GM12878 (cell line): ENCODE data around the gene NSFL1C. TPM values are rescaled to one million over a fixed set of nuclear protein-coding genes. Genes with fewer than 3 reads are reported as not detected.

ENCODE experiments used
- CREB1 ChIP-seq: IDR thresholded peaks from 2 replicates; pipeline ENCODE4 v1.6.1; 2012; ENCODE audit warnings: low read depth, mild to moderate bottlenecking, inconsistent platforms
- EED ChIP-seq: sonication (generic); IDR thresholded peaks from 2 replicates; pipeline ENCODE4 v1.6.1; 2016; ENCODE audit warnings: antibody characterized with exemption, low read depth
- ESRRA ChIP-seq: IDR thresholded peaks from 2 replicates; pipeline ENCODE4 v1.6.1; 2012; ENCODE audit warnings: mild to moderate bottlenecking, low read length, improper control_type of control experiment
- EZH2 ChIP-seq: IDR thresholded peaks from 2 replicates; pipeline ENCODE4 v1.6.1; 2012; ENCODE audit warnings: low read depth, mild to moderate bottlenecking, control low read depth, inconsistent platforms, low read length, borderline replicate concordance; ENCODE audit not compliant: control insufficient read depth
- HDAC2 ChIP-seq: fragments of 200-600 bp; sonication (generic); IDR thresholded peaks from 2 replicates; pipeline ENCODE4 v1.6.1; 2017
- KAT2A ChIP-seq: conservative IDR thresholded peaks from 2 replicates; pipeline ENCODE4 v1.6.1; 2011; ENCODE audit warnings: low read depth, low read length; ENCODE audit not compliant: control insufficient read depth
- KDM1A ChIP-seq: fragments of 200-600 bp; sonication (generic); IDR thresholded peaks from 2 replicates; pipeline ENCODE4 v1.6.1; 2016; ENCODE audit warnings: borderline replicate concordance
- MEF2B ChIP-seq: fragments of 450-650 bp; IDR thresholded peaks from 2 replicates; pipeline ENCODE4 v1.6.1; 2018; ENCODE audit warnings: mild to moderate bottlenecking, moderate library complexity; ENCODE audit not compliant: partially characterized antibody, poor library complexity, severe bottlenecking
- PAX5 ChIP-seq: IDR thresholded peaks from 2 replicates; pipeline ENCODE4 v1.6.1; 2011; ENCODE audit warnings: low read depth, low read length, borderline replicate concordance
- POU2F2 ChIP-seq: IDR thresholded peaks from 3 replicates; pipeline ENCODE4 v1.6.1; 2011; ENCODE audit warnings: low read depth, mild to moderate bottlenecking, low read length, borderline replicate concordance
- SP1 ChIP-seq: IDR thresholded peaks from one replicate; pipeline ENCODE4 v1.6.1; 2011; ENCODE audit warnings: low read depth, low read length
- TCF7 ChIP-seq: IDR thresholded peaks from 2 replicates; pipeline ENCODE4 v1.6.1; 2014; ENCODE audit warnings: antibody characterized with exemption, borderline replicate concordance
- polyA plus RNA-seq, 11 experiments: library from polyadenylated mRNA; depleted of rRNA in 4 of 11; unstranded in 6 of 11; stranded (reverse) in 5 of 11; fragments of >200 nt; fragmentation: Nextera tagmentation in 4 of 11; fragmentation: Illumina TruSeq in 1 of 11; extraction: Ambion mirVana in 4 of 11; extraction: Trizol in 1 of 11; gene quantifications; 1 replicate in 1 of 11; 2 replicates in 10 of 11; pipeline versions ENCODE4 v1.2.1 to v1.2.3, GENCODE V29; 2011 to 2016; ENCODE audit warnings: inconsistent platforms in 2 of 11, missing spikeins in 2 of 11, low read depth in 1 of 11
- total RNA-seq, 4 experiments: library from RNA; depleted of rRNA in 3 of 4; stranded (reverse); fragments of >200 nt in 3 of 4; fragmentation: Illumina TruSeq in 1 of 4; extraction: Trizol in 1 of 4; gene quantifications; 2 replicates each; pipeline versions ENCODE4 v1.2.1 to v1.2.3, GENCODE V29; 2013 to 2021
- TF ChIP-seq, protein P1 (sequence below), 3 experiments: IDR thresholded peaks in 2 of 3; conservative IDR thresholded peaks in 1 of 3; 2 replicates each; pipeline ENCODE4 v1.5.1; 2011; ENCODE audit warnings: low read depth in 3 of 3, low read length in 3 of 3, mild to moderate bottlenecking in 3 of 3, control low read depth in 2 of 3, moderate library complexity in 2 of 3, inconsistent platforms in 1 of 3, mixed read lengths in 1 of 3; ENCODE audit not compliant: control insufficient read depth in 2 of 3, insufficient read depth in 1 of 3; ENCODE audit errors: extremely low read depth in 1 of 3
- TF ChIP-seq, protein P2 (sequence below): fragments of 150-350 bp; IDR thresholded peaks from 2 replicates; pipeline ENCODE4 v1.6.1; 2014; ENCODE audit warnings: mild to moderate bottlenecking, low read depth, low read length
- TF ChIP-seq, protein P3 (sequence below): IDR thresholded peaks from 2 replicates; pipeline ENCODE4 v1.6.1; 2011; ENCODE audit warnings: low read depth, low read length, improper control_type of control experiment, borderline replicate concordance
- TF ChIP-seq, protein P4 (sequence below): fragments of 450-650 bp; IDR thresholded peaks from 2 replicates; pipeline ENCODE4 v1.6.1; 2017; ENCODE audit warnings: borderline replicate concordance
- TF ChIP-seq, protein P5 (sequence below): fragments of 450-650 bp; IDR thresholded peaks from 2 replicates; pipeline ENCODE4 v1.6.1; 2018; ENCODE audit warnings: mild to moderate bottlenecking, low read depth, moderate library complexity; ENCODE audit not compliant: partially characterized antibody
- TF ChIP-seq, protein P6 (sequence below): fragments of 450-650 bp; IDR thresholded peaks from 2 replicates; pipeline ENCODE4 v1.6.1; 2017; ENCODE audit warnings: low read depth, mild to moderate bottlenecking, moderate library complexity

The NSFL1C gene
- total and polyA plus RNA-seq, 10 of the 15 experiments (the other 5 are each of a cell fraction or from before 2014, with no cell fraction given): 21.5 to 100 (median 38.1) TPM

DNA sequence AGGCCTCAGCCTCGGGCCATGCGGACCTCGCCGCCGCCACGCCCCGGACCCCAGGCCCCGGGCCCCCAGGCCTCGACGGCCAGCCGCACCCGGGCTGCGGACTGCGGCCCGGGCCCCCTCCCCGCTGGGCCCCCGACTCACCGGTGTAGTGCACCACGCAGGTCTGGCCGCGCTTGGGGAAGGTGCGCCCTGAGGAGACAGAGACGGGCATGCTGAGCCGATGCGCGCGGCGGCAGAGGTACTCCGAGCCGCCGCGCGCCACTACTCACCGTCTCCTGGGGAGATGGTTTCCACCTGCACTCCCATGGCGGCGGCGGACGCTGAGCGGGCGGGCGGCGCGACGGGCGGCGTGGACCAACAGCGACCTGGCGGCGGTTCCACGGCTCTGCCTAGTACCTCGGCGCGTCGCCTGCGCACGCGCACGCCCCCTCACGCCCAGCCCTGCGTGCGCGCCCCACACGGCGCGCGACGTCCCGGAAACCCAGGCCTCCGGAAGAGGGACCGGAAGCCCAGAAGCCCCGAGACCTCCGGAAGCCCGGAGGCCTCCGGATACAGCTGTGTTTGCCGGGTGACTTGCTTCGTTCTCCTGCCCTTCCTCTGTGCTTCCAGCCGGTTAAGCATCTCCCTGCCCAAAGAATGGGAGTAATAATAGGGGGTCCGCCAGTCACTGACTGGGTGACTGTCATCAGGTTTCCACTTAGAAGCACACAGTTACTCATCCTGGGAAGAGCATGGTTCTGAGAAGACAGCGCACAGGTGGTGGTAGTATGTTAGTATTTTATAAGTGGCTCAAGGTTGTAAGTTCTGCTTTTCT is 73.7 kb downstream of the NSFL1C start, which contains the start of gene FKBP1A (continued):
- TF ChIP-seq, protein P1, sequence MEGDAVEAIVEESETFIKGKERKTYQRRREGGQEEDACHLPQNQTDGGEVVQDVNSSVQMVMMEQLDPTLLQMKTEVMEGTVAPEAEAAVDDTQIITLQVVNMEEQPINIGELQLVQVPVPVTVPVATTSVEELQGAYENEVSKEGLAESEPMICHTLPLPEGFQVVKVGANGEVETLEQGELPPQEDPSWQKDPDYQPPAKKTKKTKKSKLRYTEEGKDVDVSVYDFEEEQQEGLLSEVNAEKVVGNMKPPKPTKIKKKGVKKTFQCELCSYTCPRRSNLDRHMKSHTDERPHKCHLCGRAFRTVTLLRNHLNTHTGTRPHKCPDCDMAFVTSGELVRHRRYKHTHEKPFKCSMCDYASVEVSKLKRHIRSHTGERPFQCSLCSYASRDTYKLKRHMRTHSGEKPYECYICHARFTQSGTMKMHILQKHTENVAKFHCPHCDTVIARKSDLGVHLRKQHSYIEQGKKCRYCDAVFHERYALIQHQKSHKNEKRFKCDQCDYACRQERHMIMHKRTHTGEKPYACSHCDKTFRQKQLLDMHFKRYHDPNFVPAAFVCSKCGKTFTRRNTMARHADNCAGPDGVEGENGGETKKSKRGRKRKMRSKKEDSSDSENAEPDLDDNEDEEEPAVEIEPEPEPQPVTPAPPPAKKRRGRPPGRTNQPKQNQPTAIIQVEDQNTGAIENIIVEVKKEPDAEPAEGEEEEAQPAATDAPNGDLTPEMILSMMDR (IDR thresholded peaks at IDR 0.05 in 2 of 3, conservative IDR thresholded peaks at IDR 0.05 in 1 of 3; ENCODE audit: control insufficient read depth in 2 of 3, extremely low read depth in 1 of 3, insufficient read depth in 1 of 3, low read depth in 3 of 3, low read length in 3 of 3): peak in 2 of 3 experiments; percentile 7 to 8; a peak in 1 of 6 replicates
- TF ChIP-seq CREB1 (peak; percentile 56), EED (no peak), HDAC2 (peak; percentile 81; the same call in 1 of the 2 replicates), TCF7 (no peak), EZH2 (no peak), SP1 (no peak), ESRRA (0 out of 2 replicates have a peak, but pooled peaks have one; percentile 73), MEF2B (no peak), PAX5 (no peak), KDM1A (no peak), POU2F2 (no peak), KAT2A (no peak)
- TF ChIP-seq, protein P2, sequence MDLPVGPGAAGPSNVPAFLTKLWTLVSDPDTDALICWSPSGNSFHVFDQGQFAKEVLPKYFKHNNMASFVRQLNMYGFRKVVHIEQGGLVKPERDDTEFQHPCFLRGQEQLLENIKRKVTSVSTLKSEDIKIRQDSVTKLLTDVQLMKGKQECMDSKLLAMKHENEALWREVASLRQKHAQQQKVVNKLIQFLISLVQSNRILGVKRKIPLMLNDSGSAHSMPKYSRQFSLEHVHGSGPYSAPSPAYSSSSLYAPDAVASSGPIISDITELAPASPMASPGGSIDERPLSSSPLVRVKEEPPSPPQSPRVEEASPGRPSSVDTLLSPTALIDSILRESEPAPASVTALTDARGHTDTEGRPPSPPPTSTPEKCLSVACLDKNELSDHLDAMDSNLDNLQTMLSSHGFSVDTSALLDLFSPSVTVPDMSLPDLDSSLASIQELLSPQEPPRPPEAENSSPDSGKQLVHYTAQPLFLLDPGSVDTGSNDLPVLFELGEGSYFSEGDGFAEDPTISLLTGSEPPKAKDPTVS: no peak
- TF ChIP-seq, protein P3, sequence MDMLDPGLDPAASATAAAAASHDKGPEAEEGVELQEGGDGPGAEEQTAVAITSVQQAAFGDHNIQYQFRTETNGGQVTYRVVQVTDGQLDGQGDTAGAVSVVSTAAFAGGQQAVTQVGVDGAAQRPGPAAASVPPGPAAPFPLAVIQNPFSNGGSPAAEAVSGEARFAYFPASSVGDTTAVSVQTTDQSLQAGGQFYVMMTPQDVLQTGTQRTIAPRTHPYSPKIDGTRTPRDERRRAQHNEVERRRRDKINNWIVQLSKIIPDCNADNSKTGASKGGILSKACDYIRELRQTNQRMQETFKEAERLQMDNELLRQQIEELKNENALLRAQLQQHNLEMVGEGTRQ: no peak
- TF ChIP-seq, protein P4, sequence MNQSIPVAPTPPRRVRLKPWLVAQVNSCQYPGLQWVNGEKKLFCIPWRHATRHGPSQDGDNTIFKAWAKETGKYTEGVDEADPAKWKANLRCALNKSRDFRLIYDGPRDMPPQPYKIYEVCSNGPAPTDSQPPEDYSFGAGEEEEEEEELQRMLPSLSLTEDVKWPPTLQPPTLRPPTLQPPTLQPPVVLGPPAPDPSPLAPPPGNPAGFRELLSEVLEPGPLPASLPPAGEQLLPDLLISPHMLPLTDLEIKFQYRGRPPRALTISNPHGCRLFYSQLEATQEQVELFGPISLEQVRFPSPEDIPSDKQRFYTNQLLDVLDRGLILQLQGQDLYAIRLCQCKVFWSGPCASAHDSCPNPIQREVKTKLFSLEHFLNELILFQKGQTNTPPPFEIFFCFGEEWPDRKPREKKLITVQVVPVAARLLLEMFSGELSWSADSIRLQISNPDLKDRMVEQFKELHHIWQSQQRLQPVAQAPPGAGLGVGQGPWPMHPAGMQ: no peak
- TF ChIP-seq, protein P5, sequence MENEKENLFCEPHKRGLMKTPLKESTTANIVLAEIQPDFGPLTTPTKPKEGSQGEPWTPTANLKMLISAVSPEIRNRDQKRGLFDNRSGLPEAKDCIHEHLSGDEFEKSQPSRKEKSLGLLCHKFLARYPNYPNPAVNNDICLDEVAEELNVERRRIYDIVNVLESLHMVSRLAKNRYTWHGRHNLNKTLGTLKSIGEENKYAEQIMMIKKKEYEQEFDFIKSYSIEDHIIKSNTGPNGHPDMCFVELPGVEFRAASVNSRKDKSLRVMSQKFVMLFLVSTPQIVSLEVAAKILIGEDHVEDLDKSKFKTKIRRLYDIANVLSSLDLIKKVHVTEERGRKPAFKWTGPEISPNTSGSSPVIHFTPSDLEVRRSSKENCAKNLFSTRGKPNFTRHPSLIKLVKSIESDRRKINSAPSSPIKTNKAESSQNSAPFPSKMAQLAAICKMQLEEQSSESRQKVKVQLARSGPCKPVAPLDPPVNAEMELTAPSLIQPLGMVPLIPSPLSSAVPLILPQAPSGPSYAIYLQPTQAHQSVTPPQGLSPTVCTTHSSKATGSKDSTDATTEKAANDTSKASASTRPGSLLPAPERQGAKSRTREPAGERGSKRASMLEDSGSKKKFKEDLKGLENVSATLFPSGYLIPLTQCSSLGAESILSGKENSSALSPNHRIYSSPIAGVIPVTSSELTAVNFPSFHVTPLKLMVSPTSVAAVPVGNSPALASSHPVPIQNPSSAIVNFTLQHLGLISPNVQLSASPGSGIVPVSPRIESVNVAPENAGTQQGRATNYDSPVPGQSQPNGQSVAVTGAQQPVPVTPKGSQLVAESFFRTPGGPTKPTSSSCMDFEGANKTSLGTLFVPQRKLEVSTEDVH: peak; percentile 74
- TF ChIP-seq, protein P6, sequence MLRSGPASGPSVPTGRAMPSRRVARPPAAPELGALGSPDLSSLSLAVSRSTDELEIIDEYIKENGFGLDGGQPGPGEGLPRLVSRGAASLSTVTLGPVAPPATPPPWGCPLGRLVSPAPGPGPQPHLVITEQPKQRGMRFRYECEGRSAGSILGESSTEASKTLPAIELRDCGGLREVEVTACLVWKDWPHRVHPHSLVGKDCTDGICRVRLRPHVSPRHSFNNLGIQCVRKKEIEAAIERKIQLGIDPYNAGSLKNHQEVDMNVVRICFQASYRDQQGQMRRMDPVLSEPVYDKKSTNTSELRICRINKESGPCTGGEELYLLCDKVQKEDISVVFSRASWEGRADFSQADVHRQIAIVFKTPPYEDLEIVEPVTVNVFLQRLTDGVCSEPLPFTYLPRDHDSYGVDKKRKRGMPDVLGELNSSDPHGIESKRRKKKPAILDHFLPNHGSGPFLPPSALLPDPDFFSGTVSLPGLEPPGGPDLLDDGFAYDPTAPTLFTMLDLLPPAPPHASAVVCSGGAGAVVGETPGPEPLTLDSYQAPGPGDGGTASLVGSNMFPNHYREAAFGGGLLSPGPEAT: 0 out of 2 replicates have a peak, but pooled peaks have one; percentile 41
